Uterus (tissue), 4 donors: ENCODE data around the gene RAPGEF2. TPM values are rescaled to one million over a fixed set of nuclear protein-coding genes. Genes with fewer than 3 reads are reported as not detected.

Experiments used
- DNase-seq, 2 donors: peaks; one replicate each; pipeline ENCODE4 v3.0.0-alpha.2; 2019 to 2020
- H3K27ac ChIP-seq, 2 donors: fragments of 200-600 bp; sonication (generic); 1 replicate in 1 of 2; 2 replicates in 1 of 2; pipeline ENCODE4 v1.5.1; 2016 to 2018
- H3K27me3 ChIP-seq, 2 donors: fragments of 200-600 bp; sonication (generic); one replicate each; pipeline ENCODE4 v1.5.1; 2018 to 2019; ENCODE audit warnings: control low read depth in 1 of 2
- H3K36me3 ChIP-seq, 2 donors: fragments of 200-600 bp; sonication (generic); one replicate each; pipeline ENCODE4 v1.5.1; 2019; ENCODE audit warnings: control low read depth in 1 of 2
- H3K4me1 ChIP-seq, 2 donors: fragments of 200-600 bp; sonication (generic); one replicate each; pipeline ENCODE4 v1.5.1; 2018 to 2019; ENCODE audit warnings: control low read depth in 1 of 2
- H3K4me3 ChIP-seq, 2 donors: fragments of 200-600 bp; sonication (generic); 1 replicate in 1 of 2; 2 replicates in 1 of 2; pipeline ENCODE4 v1.5.1; 2018 to 2019; ENCODE audit warnings: mild to moderate bottlenecking in 1 of 2
- H3K9me3 ChIP-seq, 2 donors: fragments of 200-600 bp; sonication (generic); one replicate each; pipeline ENCODE4 v1.5.1; 2019; ENCODE audit warnings: control low read depth in 1 of 2
- CTCF ChIP-seq, 4 experiments: fragments of 200-600 bp in 2 of 4; fragments of 450-650 bp in 2 of 4; sonication (generic) in 2 of 4; IDR thresholded peaks; one replicate each; pipeline ENCODE4 v1.5.1; 2016 to 2019; ENCODE audit warnings: antibody characterized with exemption in 4 of 4, mild to moderate bottlenecking in 2 of 4, moderate library complexity in 1 of 4
- POLR2A ChIP-seq, 2 donors: fragments of 450-650 bp; IDR thresholded peaks; one replicate each; pipeline ENCODE4 v1.6.1; 2016; ENCODE audit warnings: antibody characterized with exemption in 2 of 2, mild to moderate bottlenecking in 1 of 2, moderate library complexity in 1 of 2
- intact Hi-C: fragments of 100-400 bp; cut with DNase I; formaldehyde crosslinking; loops from one replicate; pipeline ENCODE4 v1.15.1; 2023; ENCODE audit warnings: low total_unique reads
- total RNA-seq, 4 donors: library from RNA; depleted of rRNA in 3 of 4; stranded (reverse); fragments of >200 nt in 3 of 4; gene quantifications; one replicate each; pipeline versions ENCODE4 v1.1.0 to v1.2.4, GENCODE V29; 2014 to 2023
- donor health status: DM: yes; HTN: yes; CAD: no.

RAPGEF2 gene
- total RNA-seq, 4 donors from 2014 or later: 27.9 to 61.4 (median 40.5) TPM

- Histone ChIP-seq H3K36me3 (no peaks in the 10 kb centered on the region), H3K27me3 (no peaks in the 10 kb centered on the region), H3K4me3 (no peak overlapping the region), H3K4me1 (no peaks in the 10 kb centered on the region), H3K27ac (peak overlapping the region in 1 of 2 donors; percentile 0), H3K9me3 (no peaks in the 10 kb centered on the region)
- intact Hi-C loops: no loop called here
- TF ChIP-seq POLR2A (IDR thresholded peaks at IDR 0.05) (no peak), CTCF (IDR thresholded peaks at IDR 0.05) (no peak)
- DNase-seq: no peak
These were observed 95.0 kb downstream of the RAPGEF2 start for GRCh38 chr4:159197885-159198269.

- DNase-seq: no peak
- intact Hi-C loops: no loop called here
- Histone ChIP-seq H3K27ac (no peak overlapping the region), H3K36me3 (no peaks in the 10 kb centered on the region), H3K4me3 (no peak overlapping the region), H3K4me1 (no peaks in the 10 kb centered on the region), H3K9me3 (no peaks in the 10 kb centered on the region), H3K27me3 (no peaks in the 10 kb centered on the region)
- TF ChIP-seq CTCF (IDR thresholded peaks at IDR 0.05): no peak
- no peak for TF ChIP-seq POLR2A (IDR thresholded peaks at IDR 0.05)
These were observed 96.9 kb downstream of the RAPGEF2 start for GRCh38 chr4:159199826-159200225.

GRCh38 chr4:159201168-159201567 lies 98.3 kb downstream of the RAPGEF2 start:
- no peaks in the 10 kb centered on the region for H3K36me3 ChIP-seq
- no peaks in the 10 kb centered on the region for H3K9me3 ChIP-seq
- intact Hi-C loops: no loop called here
- peak overlapping the region in 1 of 2 donors; percentile 60 for H3K27ac ChIP-seq
- H3K27me3 ChIP-seq: no peaks in the 10 kb centered on the region
- TF ChIP-seq POLR2A (IDR thresholded peaks at IDR 0.05) (no peak), CTCF (IDR thresholded peaks at IDR 0.05) (no peak)
- DNase-seq: no peak
- H3K4me1 ChIP-seq: no peaks in the 10 kb centered on the region
- H3K4me3 ChIP-seq: no peak overlapping the region

- H3K4me1 ChIP-seq: no peaks in the 10 kb centered on the region
These were observed 101.7 kb downstream of the RAPGEF2 start for GRCh38 chr4:159204566-159204965.

GRCh38 chr4:159205466-159205865 lies 102.6 kb downstream of the RAPGEF2 start:
- H3K4me1 ChIP-seq: no peaks in the 10 kb centered on the region
- no peak for TF ChIP-seq CTCF (IDR thresholded peaks at IDR 0.05)
- no peak for TF ChIP-seq POLR2A (IDR thresholded peaks at IDR 0.05)
- H3K27me3 ChIP-seq: no peaks in the 10 kb centered on the region
- no peak overlapping the region for H3K27ac ChIP-seq
- H3K4me3 ChIP-seq: no peak overlapping the region
- DNase-seq: no peak
- no peaks in the 10 kb centered on the region for H3K9me3 ChIP-seq
- intact Hi-C loops: no loop called here
- no peaks in the 10 kb centered on the region for H3K36me3 ChIP-seq

More at GRCh38 chr4:159204566-159204965, 101.7 kb downstream of the RAPGEF2 start:
- Histone ChIP-seq H3K9me3 (no peaks in the 10 kb centered on the region), H3K36me3 (no peaks in the 10 kb centered on the region), H3K27me3 (no peaks in the 10 kb centered on the region), H3K4me3 (no peak overlapping the region), H3K27ac (no peak overlapping the region)
- no peak for DNase-seq
- intact Hi-C loops: no loop called here
- TF ChIP-seq CTCF (IDR thresholded peaks at IDR 0.05): no peak
- TF ChIP-seq POLR2A (IDR thresholded peaks at IDR 0.05): no peak
